Spleen (tissue), 7 donors: Measurements from ENCODE around the gene ELN.

Experiments used
- CTCF ChIP-seq, 11 experiments: fragments of 200-600 bp in 7 of 11; fragments of 450-650 bp in 4 of 11; sonication (generic) in 4 of 11; IDR thresholded peaks in 8 of 11; conservative IDR thresholded peaks in 3 of 11; 1 replicate in 7 of 11; 2 replicates in 4 of 11; pipeline versions ENCODE4 v1.4.0 to v1.8.0; 2016 to 2021; ENCODE audit warnings: antibody characterized with exemption in 11 of 11, inconsistent platforms in 4 of 11, mild to moderate bottlenecking in 1 of 11
- POLR2A ChIP-seq, 3 donors: fragments of 450-650 bp; IDR thresholded peaks; one replicate each; pipeline ENCODE4 v1.5.1; 2017; ENCODE audit warnings: antibody characterized with exemption in 3 of 3, mild to moderate bottlenecking in 1 of 3
- donor health status: DM: no; HTN: no; CAD: no; lungs with moderate emphysema.
- donor health status: DM: no; HTN: no; CAD: no.
- donor health status: DM: no; HTN: no; CAD: no.

- TF ChIP-seq CTCF (IDR thresholded peaks at IDR 0.05 in 8 of 11, conservative IDR thresholded peaks at IDR 0.05 in 3 of 11) (no peak), POLR2A (IDR thresholded peaks at IDR 0.05) (no peak)
Measured at GRCh38 chr7:74027683-74028320, at the start of gene ELN.
